AG04449 (cell line): ENCODE measurements around the gene MAVS.
A peak's percentile ranks its signal among the peaks of the same experiment; 100 is the strongest.

Experiments used
- CTCF ChIA-PET: fragments of 350-600 bp; formaldehyde crosslinking; extraction: SDS; loops from one replicate; lab custom pipeline; 2021; ENCODE audit warnings: antibody characterized with exemption; lab: Yijun Ruan, JAX
- POLR2A ChIA-PET: fragments of 400-600, 350-600 bp; formaldehyde crosslinking; extraction: SDS; loops from one replicate; lab custom pipeline; 2020; ENCODE audit warnings: antibody characterized with exemption, inconsistent platforms; lab: Yijun Ruan, JAX
- DNase-seq: peaks from one replicate; pipeline ENCODE4 v3.0.0-alpha.2; 2010; ENCODE audit warnings: low read depth, low spot score
- H3K4me3 ChIP-seq: 2 replicates; pipeline ENCODE4 v1.5.1; 2011; ENCODE audit warnings: low read depth, mild to moderate bottlenecking, control low read depth, low read length
- TF ChIP-seq, protein P1 (sequence below): IDR thresholded peaks from one replicate; pipeline ENCODE4 v1.5.1; 2011; ENCODE audit warnings: mild to moderate bottlenecking, moderate library complexity, low read length, control low read depth, inconsistent platforms; ENCODE audit not compliant: insufficient read depth; ENCODE audit errors: missing control alignments

MAVS gene

GRCh38 chr20:3910853-3911252 is 64.2 kb downstream of the MAVS start:
- no peak for DNase-seq
- ChIA-PET POLR2A (no interaction called here), CTCF (interaction anchor here (1.1 kb wide), 1 partner anchor 10 kb away, joined by 4 read pairs; no protein-coding TSS in a partner anchor)
- TF ChIP-seq, protein P1, sequence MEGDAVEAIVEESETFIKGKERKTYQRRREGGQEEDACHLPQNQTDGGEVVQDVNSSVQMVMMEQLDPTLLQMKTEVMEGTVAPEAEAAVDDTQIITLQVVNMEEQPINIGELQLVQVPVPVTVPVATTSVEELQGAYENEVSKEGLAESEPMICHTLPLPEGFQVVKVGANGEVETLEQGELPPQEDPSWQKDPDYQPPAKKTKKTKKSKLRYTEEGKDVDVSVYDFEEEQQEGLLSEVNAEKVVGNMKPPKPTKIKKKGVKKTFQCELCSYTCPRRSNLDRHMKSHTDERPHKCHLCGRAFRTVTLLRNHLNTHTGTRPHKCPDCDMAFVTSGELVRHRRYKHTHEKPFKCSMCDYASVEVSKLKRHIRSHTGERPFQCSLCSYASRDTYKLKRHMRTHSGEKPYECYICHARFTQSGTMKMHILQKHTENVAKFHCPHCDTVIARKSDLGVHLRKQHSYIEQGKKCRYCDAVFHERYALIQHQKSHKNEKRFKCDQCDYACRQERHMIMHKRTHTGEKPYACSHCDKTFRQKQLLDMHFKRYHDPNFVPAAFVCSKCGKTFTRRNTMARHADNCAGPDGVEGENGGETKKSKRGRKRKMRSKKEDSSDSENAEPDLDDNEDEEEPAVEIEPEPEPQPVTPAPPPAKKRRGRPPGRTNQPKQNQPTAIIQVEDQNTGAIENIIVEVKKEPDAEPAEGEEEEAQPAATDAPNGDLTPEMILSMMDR, result no peak
- no peak overlapping the region for H3K4me3 ChIP-seq

DNA sequence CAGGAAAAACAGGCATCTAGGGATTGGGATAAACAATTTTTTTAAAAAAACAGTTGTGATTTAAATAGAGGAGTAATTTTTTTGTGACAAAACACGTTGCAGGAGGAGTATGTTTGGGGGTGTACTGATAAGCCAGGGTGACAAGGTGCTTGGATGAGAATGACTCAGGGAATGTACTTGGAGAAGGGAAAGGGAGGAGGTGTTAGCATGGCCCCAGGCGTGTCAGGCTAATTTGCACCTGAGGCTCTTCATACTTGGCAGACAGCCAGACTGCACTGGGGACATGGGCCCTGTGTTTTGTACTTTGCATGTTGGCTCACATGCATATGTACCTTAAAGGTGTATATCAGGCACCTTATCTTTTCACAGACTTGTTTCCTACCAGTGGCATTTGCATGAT is 65.3 kb downstream of the MAVS start:
- TF ChIP-seq, protein P1, result no peak
- no peak overlapping the region for H3K4me3 ChIP-seq
- DNase-seq, result no peak
- POLR2A ChIA-PET, result no interaction called here
- CTCF ChIA-PET, result interaction anchor here (0.7 kb wide), 1 partner anchor 12 kb away, joined by 3 read pairs; no protein-coding TSS in a partner anchor

DNA sequence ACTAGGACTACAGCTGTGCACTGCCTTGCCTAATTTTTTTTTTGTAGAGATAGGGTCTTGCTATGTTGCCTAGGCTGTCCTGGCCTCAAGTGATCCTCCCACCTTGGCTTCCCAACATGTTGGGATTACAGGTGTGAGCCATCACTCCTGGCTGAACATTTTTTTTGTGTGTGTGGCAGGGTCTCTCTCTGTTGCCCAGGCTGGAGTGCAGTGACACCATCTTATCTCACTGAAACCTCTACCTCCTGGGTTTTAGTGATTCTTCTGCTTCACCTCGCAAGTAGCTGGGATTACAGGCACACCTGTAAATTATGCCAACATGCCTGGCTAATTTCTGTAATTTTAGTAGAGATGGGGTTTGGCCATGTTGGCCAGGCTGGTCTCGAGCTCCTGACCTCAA is 67.8 kb downstream of the MAVS start:
- DNase-seq, result no peak
- H3K4me3 ChIP-seq, result no peak overlapping the region
- ChIA-PET CTCF (no interaction called here), POLR2A (no interaction called here)
- TF ChIP-seq, protein P1, result no peak

GRCh38 chr20:3915691-3916090 is 69.1 kb downstream of the MAVS start:
- CTCF ChIA-PET, result interaction anchor here (1.0 kb wide), 2 partner anchors 9 to 17 kb away, joined by 3 read pairs; no protein-coding TSS in a partner anchor
- TF ChIP-seq, protein P1, result no peak
- POLR2A ChIA-PET, result no interaction called here
- H3K4me3 ChIP-seq, result no peak overlapping the region
- DNase-seq, result no peak

DNA sequence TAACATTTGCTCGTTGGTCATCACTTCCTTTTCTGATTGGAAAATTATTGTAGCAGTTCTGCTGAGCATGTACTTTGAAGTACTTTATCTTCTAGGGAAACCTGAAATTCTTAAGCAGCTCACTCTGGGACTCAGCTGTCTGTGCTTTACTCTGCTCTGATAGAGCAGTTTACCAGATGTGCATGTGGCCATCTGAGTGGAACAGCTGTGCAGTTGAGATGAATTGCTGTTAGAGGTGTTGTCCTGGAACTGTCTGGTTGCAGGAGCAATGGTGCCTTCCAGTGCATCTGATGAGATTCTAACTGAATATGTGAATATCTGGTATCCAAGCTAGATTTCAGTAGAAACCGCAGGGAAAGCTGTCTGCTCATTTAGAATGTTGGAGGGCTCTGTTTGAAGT is 69.7 kb downstream of the MAVS start:
- no peak overlapping the region for H3K4me3 ChIP-seq
- CTCF ChIA-PET, result interaction anchor here (0.6 to 1.7 kb wide), 2 partner anchors 9 to 44 kb away, joined by 3 read pairs; no protein-coding TSS in a partner anchor
- POLR2A ChIA-PET, result no interaction called here
- TF ChIP-seq, protein P1, result no peak
- DNase-seq, result no peak

- H3K4me3 ChIP-seq, result no peak overlapping the region
- TF ChIP-seq, protein P1, result no peak
- CTCF ChIA-PET, result interaction anchor here (0.7 to 2.0 kb wide), 3 partner anchors 64 to 173 kb away, joined by 3 to 6 read pairs (median 4); no protein-coding TSS in a partner anchor
- POLR2A ChIA-PET, result no interaction called here
- DNase-seq, result peak; percentile 53
These were observed 72.7 kb downstream of the MAVS start for GRCh38 chr20:3919352-3919751.
